Subcutaneous adipose tissue (tissue), 4 donors: Measurements from ENCODE around the gene ADAM17. TPM values are rescaled to one million over a fixed set of nuclear protein-coding genes. Genes with fewer than 3 reads are reported as not detected.

Source experiments
- total RNA-seq, 4 donors: library from RNA; depleted of rRNA; stranded (reverse); fragments of >200 nt; gene quantifications; one replicate each; pipeline ENCODE4 v1.1.0, GENCODE V29; 2016
- TF ChIP-seq, protein P1 (sequence below): fragments of 450-650 bp; IDR thresholded peaks from one replicate; pipeline ENCODE4 v1.5.1; 2016; ENCODE audit warnings: low read depth, mild to moderate bottlenecking, control low read depth, antibody characterized with exemption, moderate library complexity

ADAM17 gene
- total RNA-seq, 4 donors from 2014 or later, result 20.7 to 58.0 (median 37.7) TPM

DNA sequence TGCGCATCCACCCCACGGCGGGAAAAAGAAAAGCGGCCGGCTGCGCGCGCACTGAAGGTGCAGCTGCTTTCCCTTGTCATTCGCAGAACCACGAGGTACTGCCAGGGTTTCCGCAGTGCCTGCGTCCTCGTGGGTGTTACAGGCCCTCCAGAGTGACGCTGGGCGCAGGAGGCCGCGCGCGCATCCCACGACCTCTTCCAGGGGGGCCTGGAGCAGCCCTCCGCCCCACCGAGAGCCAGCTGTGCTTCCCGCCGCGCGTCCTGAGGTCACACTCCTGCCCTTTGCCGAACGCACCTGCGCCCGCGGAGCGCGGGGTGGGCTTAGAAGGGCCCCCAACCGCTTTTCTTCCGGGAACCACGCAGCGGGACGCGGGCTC is 81.7 kb downstream of the ADAM17 start:
- TF ChIP-seq, protein P1, sequence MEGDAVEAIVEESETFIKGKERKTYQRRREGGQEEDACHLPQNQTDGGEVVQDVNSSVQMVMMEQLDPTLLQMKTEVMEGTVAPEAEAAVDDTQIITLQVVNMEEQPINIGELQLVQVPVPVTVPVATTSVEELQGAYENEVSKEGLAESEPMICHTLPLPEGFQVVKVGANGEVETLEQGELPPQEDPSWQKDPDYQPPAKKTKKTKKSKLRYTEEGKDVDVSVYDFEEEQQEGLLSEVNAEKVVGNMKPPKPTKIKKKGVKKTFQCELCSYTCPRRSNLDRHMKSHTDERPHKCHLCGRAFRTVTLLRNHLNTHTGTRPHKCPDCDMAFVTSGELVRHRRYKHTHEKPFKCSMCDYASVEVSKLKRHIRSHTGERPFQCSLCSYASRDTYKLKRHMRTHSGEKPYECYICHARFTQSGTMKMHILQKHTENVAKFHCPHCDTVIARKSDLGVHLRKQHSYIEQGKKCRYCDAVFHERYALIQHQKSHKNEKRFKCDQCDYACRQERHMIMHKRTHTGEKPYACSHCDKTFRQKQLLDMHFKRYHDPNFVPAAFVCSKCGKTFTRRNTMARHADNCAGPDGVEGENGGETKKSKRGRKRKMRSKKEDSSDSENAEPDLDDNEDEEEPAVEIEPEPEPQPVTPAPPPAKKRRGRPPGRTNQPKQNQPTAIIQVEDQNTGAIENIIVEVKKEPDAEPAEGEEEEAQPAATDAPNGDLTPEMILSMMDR, result no peak

DNA sequence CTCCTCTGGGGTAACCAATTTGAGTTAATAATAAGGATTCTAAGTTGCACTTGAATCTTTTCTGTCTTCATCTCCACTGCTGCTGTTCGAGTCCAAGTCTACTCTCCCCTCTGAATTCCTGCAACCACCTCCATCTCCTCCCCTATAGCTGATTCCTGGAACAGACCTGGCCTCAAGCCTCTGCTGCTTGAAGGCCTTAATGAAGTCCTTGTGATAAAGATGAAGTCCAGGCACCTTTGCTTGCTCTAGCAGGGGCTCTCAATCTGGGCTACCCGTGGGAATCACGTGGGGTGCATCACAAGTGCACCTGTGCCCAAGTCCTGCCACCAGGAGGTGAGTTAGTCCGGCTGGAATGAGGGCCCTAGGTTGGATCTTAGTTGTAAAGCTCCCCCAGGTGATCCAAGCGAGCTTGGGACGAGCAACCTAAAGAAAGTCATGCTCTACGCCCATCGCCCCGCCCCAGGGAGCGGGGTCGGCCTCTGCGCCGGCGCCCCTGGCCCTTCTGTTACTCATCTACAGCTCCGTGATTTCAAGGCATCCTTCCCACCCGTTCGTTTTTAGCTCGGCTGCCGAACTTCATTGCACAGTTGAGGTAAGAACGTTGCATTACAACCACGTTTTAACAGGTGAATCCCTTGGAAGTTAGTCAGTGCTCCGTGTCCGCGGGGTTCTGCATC is 82.2 kb downstream of the ADAM17 start:
- TF ChIP-seq, protein P1, result no peak

- TF ChIP-seq, protein P1, result no peak
Observed at GRCh38 chr2:9472511-9472910, 83.1 kb downstream of the ADAM17 start.

- TF ChIP-seq, protein P1, result no peak
Observed at GRCh38 chr2:9471206-9471605, 84.4 kb downstream of the ADAM17 start.

- TF ChIP-seq, protein P1, result no peak
Observed at GRCh38 chr2:9467687-9468086, 87.9 kb downstream of the ADAM17 start.

DNA sequence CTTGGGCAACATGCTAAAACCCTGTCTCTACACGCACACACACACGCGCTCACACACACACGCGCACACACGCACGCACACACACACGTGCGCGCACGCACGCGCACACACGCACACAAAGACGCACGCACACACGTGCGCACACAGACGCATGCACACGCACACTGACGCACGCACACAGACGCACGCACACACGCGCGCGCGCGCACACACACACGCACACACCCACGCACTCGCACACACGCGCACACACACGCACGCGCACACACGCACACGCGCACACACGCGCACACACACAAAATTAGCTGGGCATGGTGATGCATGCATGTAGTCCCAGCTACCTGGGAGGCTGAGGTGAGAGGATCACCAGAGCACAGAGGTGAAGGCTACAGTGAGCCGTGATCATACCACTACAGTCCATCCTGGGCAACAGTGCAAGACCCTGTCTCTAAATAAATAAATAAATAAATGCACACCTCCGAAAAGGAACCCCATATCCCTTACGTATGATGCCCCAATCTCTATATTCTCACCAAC is 89.4 kb downstream of the ADAM17 start:
- TF ChIP-seq, protein P1, result no peak

DNA sequence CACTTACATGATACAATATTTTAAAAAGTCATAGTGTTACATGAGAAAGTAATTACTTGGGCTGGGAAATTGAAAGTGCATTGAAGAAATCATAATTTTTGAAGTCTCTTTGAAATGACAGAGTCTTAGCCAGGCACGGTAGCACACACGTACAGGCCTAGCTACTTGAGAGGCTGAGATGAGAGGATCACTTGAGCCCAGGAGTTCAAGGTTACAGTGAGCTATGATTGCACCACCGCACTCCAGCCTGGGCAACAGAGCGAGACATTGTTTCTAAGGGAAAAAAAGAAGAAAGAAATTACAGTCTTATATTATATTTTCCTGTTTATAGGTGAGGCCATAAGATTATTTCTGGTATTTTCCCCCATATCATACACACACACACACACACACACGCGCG is 90.5 kb downstream of the ADAM17 start:
- TF ChIP-seq, protein P1, result no peak
